ENCODE results near the gene HOXA7.

DNA sequence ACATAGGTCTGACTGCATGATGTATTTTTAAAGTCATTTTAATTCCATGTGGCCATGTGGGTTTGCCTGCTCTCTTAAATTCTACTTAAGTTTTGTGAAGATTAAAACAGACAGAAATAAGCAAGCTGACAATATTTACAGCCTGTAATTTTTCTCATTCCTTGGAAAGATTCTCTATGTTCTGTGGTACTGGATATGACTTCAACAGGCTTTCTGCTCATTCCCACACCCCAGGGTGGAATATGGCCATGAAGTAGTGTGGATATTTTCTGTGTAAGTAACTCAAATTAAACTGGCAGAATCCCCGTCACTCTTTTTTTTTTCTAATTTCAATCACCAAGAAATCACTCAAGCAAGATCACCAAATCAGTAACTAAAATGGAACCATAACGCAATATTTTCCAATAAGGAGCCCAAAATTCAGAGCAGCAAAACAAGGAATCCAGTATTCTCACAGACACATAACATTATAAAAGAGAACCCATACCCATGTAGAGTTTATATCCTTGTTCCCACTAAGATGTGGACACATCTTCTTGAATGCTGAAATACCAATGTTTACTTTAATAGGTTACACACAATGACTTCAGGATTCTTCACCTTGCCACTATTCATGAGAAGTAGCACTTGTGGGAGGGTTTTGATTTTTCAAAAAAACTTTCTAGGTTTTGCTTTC is 18.7 kb downstream of the HOXA7 start:
- TF ChIP-seq, protein P1, sequence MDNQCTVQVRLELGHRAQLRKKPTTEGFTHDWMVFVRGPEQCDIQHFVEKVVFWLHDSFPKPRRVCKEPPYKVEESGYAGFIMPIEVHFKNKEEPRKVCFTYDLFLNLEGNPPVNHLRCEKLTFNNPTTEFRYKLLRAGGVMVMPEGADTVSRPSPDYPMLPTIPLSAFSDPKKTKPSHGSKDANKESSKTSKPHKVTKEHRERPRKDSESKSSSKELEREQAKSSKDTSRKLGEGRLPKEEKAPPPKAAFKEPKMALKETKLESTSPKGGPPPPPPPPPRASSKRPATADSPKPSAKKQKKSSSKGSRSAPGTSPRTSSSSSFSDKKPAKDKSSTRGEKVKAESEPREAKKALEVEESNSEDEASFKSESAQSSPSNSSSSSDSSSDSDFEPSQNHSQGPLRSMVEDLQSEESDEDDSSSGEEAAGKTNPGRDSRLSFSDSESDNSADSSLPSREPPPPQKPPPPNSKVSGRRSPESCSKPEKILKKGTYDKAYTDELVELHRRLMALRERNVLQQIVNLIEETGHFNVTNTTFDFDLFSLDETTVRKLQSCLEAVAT (IDR thresholded peaks at IDR 0.05), result no peak
- TF ChIP-seq POLR2A (IDR thresholded peaks at IDR 0.05; ENCODE audit: low read depth, low read length) (no peak), SMAD1 (IDR thresholded peaks at IDR 0.05; ENCODE audit: low read depth, partially characterized antibody) (no peak), EGR1 (IDR thresholded peaks at IDR 0.05; ENCODE audit: borderline replicate concordance in 1 of 2, low read depth in 2 of 2, low read length in 2 of 2) (no peak), TAF1 (IDR thresholded peaks at IDR 0.05; ENCODE audit: borderline replicate concordance, low read depth, low read length) (no peak), RFX5 (IDR thresholded peaks at IDR 0.05; ENCODE audit: low read depth, low read length) (no peak), GABPA (IDR thresholded peaks at IDR 0.05; ENCODE audit: low read depth) (no peak), CTCF (IDR thresholded peaks at IDR 0.05 in 2 of 3, conservative IDR thresholded peaks at IDR 0.05 in 1 of 3; ENCODE audit: control insufficient read depth in 2 of 3, extremely low read depth in 1 of 3, insufficient read depth in 1 of 3, low read depth in 3 of 3, low read length in 3 of 3) (no peak), RAD21 (IDR thresholded peaks at IDR 0.05; ENCODE audit: insufficient read depth, low read depth, low read length) (no peak), ELK1 (IDR thresholded peaks at IDR 0.05; ENCODE audit: low read depth, low read length) (no peak), FOXM1 (IDR thresholded peaks at IDR 0.05; ENCODE audit: low read depth, low read length) (no peak)
- TF ChIP-seq, protein P2, sequence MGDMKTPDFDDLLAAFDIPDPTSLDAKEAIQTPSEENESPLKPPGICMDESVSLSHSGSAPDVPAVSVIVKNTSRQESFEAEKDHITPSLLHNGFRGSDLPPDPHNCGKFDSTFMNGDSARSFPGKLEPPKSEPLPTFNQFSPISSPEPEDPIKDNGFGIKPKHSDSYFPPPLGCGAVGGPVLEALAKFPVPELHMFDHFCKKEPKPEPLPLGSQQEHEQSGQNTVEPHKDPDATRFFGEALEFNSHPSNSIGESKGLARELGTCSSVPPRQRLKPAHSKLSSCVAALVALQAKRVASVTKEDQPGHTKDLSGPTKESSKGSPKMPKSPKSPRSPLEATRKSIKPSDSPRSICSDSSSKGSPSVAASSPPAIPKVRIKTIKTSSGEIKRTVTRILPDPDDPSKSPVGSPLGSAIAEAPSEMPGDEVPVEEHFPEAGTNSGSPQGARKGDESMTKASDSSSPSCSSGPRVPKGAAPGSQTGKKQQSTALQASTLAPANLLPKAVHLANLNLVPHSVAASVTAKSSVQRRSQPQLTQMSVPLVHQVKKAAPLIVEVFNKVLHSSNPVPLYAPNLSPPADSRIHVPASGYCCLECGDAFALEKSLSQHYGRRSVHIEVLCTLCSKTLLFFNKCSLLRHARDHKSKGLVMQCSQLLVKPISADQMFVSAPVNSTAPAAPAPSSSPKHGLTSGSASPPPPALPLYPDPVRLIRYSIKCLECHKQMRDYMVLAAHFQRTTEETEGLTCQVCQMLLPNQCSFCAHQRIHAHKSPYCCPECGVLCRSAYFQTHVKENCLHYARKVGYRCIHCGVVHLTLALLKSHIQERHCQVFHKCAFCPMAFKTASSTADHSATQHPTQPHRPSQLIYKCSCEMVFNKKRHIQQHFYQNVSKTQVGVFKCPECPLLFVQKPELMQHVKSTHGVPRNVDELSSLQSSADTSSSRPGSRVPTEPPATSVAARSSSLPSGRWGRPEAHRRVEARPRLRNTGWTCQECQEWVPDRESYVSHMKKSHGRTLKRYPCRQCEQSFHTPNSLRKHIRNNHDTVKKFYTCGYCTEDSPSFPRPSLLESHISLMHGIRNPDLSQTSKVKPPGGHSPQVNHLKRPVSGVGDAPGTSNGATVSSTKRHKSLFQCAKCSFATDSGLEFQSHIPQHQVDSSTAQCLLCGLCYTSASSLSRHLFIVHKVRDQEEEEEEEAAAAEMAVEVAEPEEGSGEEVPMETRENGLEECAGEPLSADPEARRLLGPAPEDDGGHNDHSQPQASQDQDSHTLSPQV (IDR thresholded peaks at IDR 0.05), result no peak
